ENCODE measurements around the gene XYLT1.

GRCh38 chr16:17177242-17177958 is 293.4 kb downstream of the XYLT1 start:
- TF ChIP-seq CTCF (IDR thresholded peaks at IDR 0.05; ENCODE audit: low read depth, low read length, poor library complexity, severe bottlenecking): no peak
- TF ChIP-seq EZH2phosphoT487 (IDR thresholded peaks at IDR 0.05; ENCODE audit: borderline replicate concordance, low read length): no peak

Measured in DOHH2 (cell line).